ENCODE results near the gene SLC9C1.
A peak's percentile ranks its signal among the peaks of the same experiment; 100 is the strongest.

SLC9C1 gene

GRCh38 chr3:112128843-112129727, 164.9 kb downstream of the SLC9C1 start:
- DNase-seq: no peak

- no peak for DNase-seq
Observed at GRCh38 chr3:112127522-112128494, 166.2 kb downstream of the SLC9C1 start.

- DNase-seq: no peak
Observed at GRCh38 chr3:112126511-112126911, 167.5 kb downstream of the SLC9C1 start.

GRCh38 chr3:112124907-112125607, 169.0 kb downstream of the SLC9C1 start:
- no peak for DNase-seq

- DNase-seq: no peak
Observed at GRCh38 chr3:112123548-112123947, 170.5 kb downstream of the SLC9C1 start.

GRCh38 chr3:112122870-112123269, 171.1 kb downstream of the SLC9C1 start:
- DNase-seq: no peak

GRCh38 chr3:112121577-112122547, 172.2 kb downstream of the SLC9C1 start:
- DNase-seq: no peak

GRCh38 chr3:112119962-112120836, 173.8 kb downstream of the SLC9C1 start:
- no peak for DNase-seq

GRCh38 chr3:112117841-112118571, 176.0 kb downstream of the SLC9C1 start:
- no peak for DNase-seq

GRCh38 chr3:112117415-112117814, 176.6 kb downstream of the SLC9C1 start:
- DNase-seq: no peak

GRCh38 chr3:112116748-112117186, 177.2 kb downstream of the SLC9C1 start:
- no peak for DNase-seq

- DNase-seq: no peak
Observed at GRCh38 chr3:112115806-112116383, 178.1 kb downstream of the SLC9C1 start.

GRCh38 chr3:112115161-112115739, 178.8 kb downstream of the SLC9C1 start:
- DNase-seq: no peak

- DNase-seq: no peak
Observed at GRCh38 chr3:112114576-112115160, 179.3 kb downstream of the SLC9C1 start.

GRCh38 chr3:112111785-112112402, 182.1 kb downstream of the SLC9C1 start:
- DNase-seq: no peak

- peak; percentile 25 for DNase-seq
Observed at GRCh38 chr3:112109322-112109721, 184.7 kb downstream of the SLC9C1 start.

- DNase-seq: no peak
Observed at GRCh38 chr3:112104774-112105173, 189.2 kb downstream of the SLC9C1 start.

- no peak for DNase-seq
Observed at GRCh38 chr3:112101916-112102315, 192.1 kb downstream of the SLC9C1 start.

Data from NCI-H2081 treated with DMSO at 0.1 percent for 48 hours (cell line).